ENCODE data around the gene ATG4A.

DNA sequence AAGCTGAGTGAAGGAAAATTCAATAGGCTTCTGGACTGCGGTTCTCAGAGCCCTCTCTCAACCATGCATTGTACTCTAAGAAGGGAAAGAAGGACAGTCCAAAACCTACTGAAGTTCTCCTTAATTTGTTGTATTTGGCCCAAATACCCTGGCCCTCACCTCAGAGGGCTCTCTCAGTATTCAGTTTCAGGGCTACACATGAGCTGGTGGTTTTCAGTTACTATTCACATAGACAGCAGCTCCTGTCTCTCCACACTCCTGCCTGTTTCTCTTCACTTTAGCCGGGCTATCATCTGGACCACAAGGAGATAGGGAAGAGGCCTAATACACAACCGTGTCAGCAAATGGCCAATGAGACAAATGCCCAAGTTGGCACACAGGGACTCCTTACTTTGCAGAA lies 66.0 kb downstream of the ATG4A start:
- TF ChIP-seq, protein P1, sequence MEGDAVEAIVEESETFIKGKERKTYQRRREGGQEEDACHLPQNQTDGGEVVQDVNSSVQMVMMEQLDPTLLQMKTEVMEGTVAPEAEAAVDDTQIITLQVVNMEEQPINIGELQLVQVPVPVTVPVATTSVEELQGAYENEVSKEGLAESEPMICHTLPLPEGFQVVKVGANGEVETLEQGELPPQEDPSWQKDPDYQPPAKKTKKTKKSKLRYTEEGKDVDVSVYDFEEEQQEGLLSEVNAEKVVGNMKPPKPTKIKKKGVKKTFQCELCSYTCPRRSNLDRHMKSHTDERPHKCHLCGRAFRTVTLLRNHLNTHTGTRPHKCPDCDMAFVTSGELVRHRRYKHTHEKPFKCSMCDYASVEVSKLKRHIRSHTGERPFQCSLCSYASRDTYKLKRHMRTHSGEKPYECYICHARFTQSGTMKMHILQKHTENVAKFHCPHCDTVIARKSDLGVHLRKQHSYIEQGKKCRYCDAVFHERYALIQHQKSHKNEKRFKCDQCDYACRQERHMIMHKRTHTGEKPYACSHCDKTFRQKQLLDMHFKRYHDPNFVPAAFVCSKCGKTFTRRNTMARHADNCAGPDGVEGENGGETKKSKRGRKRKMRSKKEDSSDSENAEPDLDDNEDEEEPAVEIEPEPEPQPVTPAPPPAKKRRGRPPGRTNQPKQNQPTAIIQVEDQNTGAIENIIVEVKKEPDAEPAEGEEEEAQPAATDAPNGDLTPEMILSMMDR (IDR thresholded peaks at IDR 0.05): no peak
- TF ChIP-seq POLR2A (IDR thresholded peaks at IDR 0.05): no peak
